ENCODE results near the gene CXCL14.
"Not testable (repeated sequence)": the region's sequence is repeated elsewhere in the genome, so short reads cannot be mapped to it uniquely, and the experiment has no call there.

Gene CXCL14

DNA sequence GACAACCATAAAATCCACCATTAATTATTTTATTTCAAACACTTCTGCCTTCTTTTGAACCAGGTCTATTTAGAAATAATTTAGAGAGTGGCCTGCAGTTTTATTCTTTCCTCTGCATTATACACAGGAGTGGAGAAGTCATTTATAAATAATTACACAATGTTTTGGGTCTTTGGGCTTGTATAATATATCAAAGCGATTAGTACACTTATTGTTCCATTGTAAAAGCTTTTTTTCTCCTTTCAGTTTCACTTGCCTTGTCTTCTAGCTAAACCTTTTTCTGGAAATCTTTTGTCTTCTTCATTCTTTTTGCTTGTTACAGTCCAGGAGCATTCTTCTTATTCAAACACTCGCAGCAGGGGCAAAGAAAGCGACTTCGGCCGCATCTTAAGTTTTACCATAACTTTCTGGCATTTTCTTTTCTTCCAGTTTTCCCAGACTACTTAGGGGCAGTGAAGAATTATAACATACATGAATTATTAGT lies 35.7 kb downstream of the CXCL14 start:
- DNase-seq (ENCODE audit: low spot score): no peak

DNA sequence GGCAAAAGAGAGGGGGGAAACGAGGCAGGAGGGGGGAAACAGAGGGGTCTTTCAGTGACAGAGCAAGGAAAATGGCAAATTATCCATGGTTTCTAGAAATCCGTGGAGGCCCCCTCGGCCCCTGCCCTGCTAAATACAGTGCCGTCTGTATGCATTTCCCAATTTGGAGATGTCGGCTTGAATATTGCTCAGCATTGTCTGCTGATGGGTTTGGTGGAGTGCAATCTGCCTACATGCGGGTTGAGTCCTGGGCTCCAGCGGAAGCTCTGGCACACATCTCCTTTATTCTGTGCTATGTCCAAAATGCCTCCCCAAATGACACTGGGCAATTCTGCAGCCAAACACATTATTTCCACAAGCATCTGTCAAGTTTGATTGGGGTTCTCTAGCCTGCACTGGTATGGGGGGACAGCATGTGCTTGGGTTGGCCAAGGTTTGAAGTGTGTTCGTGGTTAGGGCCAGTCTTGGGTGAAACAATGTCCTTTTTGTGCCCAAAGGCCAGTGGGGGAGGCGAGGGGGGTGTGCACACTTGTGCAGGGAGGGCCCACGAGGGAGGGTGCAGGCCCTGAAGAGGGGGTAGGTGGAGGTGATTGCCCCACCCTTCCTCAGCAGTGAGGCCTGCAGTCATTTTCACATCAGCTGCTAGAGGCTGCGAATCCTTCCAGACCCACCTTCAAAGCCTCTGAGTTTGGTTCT lies 36.8 kb downstream of the CXCL14 start:
- DNase-seq (ENCODE audit: low spot score): no peak

DNA sequence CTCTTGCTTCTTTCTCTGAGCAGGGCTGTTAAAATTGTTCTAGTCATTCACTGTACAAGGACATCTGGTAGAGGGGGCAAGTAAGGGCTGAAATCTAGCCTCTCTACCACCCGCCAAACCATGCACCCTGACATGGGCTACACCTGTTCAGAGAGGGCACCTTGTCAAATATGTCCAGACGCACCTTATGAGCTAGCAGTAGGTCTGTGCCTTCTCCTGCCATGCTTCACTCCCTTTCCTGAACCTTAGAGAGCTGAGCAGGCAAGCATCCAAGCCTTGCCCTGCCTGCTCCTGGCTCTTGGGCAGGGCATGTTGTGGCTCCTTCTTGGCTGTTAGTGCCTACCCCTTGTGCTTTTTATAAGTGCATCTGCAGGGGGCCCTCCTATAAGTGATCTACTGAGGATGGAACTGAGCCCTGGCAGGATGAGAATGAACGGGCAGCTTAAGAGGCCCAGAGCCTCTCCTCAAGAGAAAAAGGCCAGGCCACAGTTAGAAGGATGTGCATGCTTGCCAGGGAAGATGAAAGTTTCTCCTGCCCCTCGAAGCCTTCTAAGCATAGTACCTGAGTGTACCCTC lies 39.3 kb downstream of the CXCL14 start:
- DNase-seq (ENCODE audit: low spot score): no peak

DNA sequence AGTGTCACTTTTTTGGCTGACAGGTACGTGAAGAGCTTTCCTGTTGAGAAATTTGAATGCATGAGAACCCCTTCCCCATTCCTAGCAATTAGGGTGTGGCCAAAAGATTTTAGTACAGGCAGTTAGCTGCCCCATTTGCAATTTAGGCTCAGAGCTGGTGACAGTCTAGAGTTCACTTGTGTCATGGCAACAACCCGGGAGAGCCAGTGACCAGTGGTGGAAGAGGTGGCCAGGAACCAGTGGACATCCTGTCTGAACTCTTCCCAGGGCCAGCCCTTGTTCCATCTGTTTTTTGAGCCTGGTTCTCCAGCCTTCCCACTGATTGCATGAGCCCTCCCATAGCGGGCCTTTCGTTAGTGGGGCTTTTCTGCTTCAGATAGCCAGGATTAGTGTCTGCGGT lies 40.5 kb downstream of the CXCL14 start:
- DNase-seq (ENCODE audit: low spot score): no peak

DNA sequence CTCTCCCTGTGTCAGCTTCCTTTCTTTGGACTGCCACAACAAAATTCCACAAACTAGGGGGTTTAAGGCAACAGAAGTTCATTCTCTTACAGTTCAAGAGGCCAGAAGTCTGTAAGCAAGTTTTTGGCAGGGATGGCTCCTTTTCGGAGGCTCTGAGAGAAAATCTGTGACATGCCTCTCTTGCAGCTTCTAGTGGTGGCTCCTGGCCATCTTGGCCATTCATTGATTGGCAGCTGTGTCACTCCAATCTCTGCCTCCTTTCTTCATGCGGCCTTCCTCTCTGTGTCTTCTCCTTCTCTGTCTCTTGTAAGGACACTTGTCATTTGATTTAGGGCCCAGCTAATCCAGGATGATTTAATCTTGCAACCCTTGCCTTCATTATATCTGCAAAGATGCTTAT lies 41.0 kb downstream of the CXCL14 start:
- no peak for DNase-seq (ENCODE audit: low spot score)

DNA sequence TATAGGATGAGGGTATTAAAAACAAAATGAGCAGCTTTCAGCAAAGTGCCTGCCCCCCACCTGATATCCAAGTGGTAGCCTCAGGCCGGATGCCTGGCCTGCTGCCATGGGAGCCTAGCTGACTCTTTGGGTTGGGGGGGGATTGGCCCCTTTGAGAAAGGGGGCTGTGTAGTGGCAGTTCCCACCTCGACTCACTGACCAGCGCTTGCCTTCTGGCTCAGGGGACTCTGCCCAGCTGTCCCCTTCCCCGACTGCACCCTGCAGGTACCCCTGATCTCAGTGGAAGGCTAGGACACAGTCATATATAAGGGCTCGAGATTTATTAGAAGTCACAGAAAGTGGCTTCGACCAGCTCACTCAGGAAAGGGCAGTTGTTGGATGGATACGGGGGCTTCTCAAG lies 41.5 kb downstream of the CXCL14 start:
- no peak for DNase-seq (ENCODE audit: low spot score)

DNA sequence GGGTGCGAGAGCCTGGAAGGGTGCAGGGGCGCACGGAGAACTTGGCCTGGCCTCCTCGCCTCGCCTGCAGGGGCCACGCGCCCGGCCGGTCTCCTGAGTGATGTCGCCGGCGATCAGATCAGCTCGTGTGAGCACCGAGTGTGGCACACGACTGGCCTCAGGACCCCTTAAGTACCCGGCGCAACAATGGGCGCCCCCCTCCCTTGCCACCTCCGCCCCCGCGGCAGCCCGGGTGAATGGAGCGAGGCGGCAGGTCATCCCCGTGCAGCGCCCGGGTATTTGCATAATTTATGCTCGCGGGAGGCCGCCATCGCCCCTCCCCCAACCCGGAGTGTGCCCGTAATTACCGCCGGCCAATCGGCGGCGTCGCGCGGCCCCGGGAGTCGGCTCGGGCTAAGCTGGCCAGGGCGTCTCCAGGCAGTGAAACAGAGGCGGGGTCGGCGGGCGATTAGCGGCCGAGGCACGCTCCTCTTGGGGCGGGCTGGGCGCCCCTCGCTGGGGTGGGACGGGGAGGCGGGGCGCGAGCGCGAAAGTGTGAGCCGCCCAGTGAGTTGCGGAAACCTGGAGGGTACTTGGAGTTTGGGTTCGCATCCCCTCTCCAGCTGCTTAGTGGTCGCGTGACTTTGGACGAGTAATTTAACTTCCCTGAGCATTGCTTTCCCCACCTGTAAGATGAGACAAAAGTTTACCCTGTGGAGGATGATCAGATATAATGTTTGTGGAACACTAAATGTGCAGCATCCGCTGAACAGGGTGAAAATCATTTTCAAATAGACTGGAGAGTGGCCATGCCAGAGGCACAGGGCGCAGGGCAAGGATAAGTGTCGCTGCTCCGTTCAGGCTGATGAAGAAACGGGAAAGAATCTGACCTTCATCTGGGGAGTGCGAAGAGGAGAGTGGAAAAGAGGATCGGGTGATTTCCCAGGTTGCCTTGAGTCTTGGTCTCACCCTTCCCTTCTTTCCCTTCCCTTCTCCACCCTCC lies 42.7 kb downstream of the CXCL14 start, which contains the start of gene NEUROG1:
TSS of gene NEUROG1 (minus strand) at position 145 of the 982 bp plus-strand sequence. CDS start 274 bp downstream, outside the sequence.
- peak; percentile 93 for DNase-seq (ENCODE audit: low spot score)

DNA sequence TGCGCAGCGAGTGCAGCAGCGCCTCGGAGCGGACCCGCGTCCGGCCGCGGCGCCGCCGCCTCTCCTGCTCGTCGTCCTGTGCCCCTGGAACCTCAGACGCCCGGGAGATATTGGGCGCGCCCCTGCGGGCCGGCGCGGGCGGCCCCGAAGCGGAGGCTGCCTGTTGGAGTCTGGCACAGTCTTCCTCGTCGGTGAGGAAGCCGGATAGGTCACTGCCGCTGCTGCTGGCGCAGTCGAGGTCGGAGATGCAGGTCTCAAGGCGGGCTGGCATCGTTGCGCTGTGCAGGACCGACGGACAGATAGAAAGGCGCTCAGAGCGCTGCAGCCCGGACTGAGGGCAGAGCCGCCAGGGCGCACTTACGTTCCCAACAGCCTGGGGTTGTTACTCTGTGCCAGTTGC lies 43.4 kb downstream of the CXCL14 start:
- no peak for DNase-seq (ENCODE audit: low spot score)

DNA sequence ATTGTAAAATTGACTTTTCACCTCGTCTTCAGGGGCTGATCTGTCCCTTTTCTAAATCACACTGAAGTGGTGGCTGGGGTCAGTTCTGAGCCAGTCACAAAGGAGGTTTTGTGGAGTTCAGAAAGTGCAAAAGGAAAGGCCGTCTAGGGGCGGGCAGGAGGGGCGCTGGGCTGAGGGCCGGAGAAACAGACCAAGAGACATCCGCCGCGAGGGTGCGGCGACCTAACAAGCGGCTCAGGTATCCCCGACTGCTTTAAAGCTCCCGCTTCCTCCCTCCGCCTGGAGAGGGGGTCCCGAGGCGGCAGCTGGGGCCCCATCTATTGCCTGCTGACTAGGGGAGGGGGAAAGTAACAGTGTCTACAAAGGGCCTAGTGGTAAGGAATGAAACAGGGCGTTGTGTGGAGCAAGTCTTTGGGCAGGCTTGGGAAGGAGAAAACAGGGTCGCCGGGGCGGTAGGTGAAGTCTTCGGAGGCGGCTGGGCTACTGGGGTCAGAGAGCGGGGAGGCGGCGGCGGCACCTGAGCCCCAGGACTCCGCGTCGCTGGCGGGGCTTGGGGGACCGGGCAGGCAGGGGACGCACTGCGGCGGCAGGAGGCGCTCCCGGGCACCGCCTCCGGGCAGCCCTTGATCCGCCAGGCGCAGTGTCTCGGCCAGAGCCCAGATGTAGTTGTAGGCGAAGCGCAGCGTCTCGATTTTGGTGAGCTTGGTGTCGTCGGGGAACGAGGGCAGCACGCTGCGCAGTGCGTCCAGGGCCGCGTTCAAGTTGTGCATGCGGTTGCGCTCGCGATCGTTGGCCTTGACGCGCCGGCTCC lies 44.0 kb downstream of the CXCL14 start:
- DNase-seq (ENCODE audit: low spot score): peak; percentile 81

DNA sequence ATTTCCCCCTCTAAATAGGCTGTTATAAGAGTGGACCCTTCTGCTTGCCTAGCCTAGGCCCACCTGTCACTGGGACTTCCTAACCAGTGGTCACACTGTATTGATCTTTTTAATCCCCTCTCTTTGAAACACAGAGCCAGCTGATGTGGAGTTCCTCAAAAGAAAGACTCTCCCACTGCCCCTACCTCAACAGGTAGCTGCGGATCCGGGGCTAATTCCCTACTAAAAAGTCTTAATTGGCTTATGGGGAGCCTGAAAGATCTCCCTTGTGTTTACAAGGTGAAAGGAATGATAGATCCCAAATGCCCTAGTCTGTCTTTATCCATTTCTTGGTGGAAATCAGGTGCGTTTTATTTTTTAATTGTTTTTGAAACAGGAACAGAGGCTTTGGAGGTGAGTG lies 45.0 kb downstream of the CXCL14 start:
- DNase-seq (ENCODE audit: low spot score): no peak

DNA sequence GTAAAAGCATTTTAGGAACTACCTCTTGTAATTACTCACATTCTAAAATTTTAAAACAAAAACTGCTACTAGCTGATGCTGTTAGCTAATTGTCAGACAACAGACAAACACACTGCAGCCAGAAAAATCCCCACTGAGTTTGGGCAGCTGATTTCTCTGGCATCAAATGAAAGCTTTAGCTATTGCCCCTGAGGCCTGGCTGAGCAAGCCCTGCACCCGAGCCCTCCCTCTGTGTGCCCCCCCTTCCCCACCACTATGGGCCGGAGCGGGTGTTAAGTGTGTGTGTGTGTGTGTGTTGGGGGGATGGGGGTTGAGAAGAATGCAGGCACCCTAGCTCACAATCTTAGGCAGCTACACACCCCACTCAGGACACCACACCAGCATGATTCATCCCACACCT lies 45.5 kb downstream of the CXCL14 start:
- no peak for DNase-seq (ENCODE audit: low spot score)

DNA sequence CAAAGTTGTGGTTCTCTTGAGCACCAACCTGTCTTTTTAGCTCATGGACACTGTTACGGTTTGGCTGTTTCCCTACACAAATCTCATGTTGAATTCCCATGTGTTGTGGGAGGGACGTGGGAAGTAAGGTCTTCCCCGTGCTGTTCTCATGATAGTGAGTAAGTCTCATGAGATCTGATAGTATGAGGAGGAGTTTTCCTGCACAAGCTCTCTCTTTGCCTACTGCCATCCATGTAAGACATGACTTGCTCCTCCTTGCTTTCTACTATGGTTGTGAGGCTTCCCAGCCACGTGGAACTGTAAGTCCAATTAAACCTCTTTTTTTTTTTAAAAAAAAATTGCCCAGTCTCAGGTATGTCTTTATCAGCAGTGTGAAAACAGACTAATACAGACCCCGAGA lies 49.2 kb downstream of the CXCL14 start:
- DNase-seq (ENCODE audit: low spot score): not testable (repeated sequence)

DNA sequence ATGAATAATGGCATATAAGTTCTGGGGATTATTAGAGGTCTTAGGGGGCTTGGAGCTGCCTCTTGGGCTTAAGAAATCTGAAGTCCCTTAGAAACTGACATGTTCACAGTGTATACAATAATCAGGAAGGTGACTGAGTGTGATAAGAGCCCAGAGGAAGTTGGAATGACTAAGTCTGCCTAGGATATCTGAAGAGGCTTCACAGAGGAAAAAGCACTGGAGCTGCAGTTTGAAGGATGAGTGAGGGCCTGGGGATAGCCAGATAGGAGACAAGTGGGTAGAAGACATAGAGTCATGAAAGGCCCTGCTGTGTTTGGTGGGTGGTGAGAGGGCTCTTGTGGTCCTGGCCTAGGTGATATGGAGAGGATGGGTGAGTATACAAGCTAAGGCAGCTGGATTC lies 51.9 kb downstream of the CXCL14 start:
- DNase-seq (ENCODE audit: low spot score): no peak

DNA sequence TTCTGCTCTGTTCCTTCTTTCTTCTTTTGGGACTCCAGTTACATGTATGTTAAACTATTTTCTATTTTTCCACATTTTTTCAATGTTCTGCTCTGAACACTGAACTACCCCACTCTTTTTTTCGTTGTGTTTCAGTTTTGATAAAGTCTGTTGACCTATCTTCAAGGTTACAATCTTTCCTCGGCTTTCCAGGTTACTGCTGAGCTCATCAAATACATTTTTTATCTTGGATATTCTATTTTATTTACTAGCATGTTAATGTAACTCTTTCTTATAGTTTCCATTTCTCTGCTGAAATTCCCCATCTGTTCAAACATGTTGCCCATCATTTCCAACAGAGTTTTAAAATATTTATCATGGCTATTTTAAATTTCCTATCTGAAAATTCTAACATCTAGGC lies 56.8 kb downstream of the CXCL14 start:
- no peak for DNase-seq (ENCODE audit: low spot score)

All from iPS-NIHi11 (cell line).